ENCODE measurements around the gene NHP2.

The NHP2 gene

DNA sequence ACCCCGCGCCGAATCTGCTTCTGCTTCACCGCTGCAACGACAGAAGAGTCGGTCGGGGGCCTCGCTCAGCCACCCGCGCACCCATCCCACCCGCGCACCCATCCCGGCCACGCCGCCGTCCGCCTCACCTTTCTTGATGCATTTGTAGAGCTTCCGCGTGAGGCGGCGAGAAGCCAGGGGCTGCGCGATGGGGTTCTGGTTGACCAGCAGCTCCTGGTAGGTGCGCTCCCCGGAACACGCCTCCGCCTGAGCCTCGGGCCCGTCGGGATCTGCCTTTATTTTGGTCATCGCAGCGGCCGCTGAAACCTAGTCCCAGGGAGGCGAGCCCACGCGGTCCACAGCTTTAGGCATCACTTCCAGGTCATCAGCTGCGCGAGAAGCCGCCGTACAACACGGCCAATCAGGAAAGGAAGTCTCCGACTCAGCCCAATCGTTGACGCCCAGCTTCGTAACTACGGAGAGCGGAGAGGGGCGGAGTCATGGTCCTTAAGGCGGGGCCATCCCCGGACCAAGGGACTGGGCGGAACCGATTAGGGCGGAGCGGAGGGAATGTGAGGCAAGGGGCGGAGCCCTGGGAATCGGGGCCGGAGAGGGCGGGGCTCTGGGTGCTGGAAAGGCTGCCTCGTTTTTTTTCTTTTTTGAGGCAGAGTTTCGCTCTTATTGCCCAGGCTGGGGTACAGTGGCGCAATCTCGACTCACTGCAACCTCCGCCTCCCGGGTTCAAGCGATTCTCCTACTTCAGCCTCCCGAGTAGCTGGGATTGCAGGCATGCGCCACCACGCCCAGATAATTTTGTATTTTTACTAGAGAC lies at the start of gene NHP2:
NHP2 (minus strand) TSS at position 356 of the 811 bp plus-strand sequence; CDS start at position 288, 68 bp downstream.
- Histone ChIP-seq H3K27ac (ENCODE audit: low read length) (peak within 1 kb of the TSS; percentile 30; the same call in 1 of the 2 replicates), H3K36me3 (replicated peaks; ENCODE audit: low read depth, low read length) (peaks cover 30% of the 10 kb centered on the region), H2AFZ (ENCODE audit: low read depth, low read length) (peak within 1 kb of the TSS; percentile 71; the same call in 1 of the 2 replicates)

DNA sequence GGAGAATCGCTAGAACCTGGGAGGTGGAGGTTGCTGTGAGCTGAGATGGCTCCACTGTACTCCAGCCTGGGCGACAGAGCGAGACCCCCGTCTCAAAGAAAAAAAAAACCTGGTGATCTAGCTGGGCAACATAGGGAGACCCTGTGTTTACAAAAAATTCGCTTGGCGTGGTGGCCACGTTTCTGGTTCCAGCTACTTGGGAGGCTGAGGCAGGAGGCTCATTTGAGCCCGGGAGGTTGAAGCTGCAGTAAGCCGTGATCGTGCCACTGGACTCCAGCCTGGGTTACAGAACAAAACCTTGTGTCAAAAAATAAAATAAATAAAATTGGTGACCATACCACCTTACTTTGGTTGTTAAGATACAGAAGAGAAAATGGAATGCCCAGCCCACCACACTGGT lies 48.9 kb upstream of the NHP2 start:
- Histone ChIP-seq H3K27me3 (ENCODE audit: low read depth, low read length) (no peaks in the 10 kb centered on the region), H3K79me2 (ENCODE audit: low read length) (peaks cover 46% of the 10 kb centered on the region), H4K20me1 (ENCODE audit: insufficient read depth, low read length) (peaks cover 23% of the 10 kb centered on the region), H2AFZ (ENCODE audit: low read depth, low read length) (no peak overlapping the region), H3K9ac (ENCODE audit: low read length) (no peak overlapping the region), H3K4me3 (ENCODE audit: low read length) (no peak overlapping the region), H3K27ac (ENCODE audit: low read length) (no peak overlapping the region), H3K4me1 (ENCODE audit: low read length) (peaks cover 15% of the 10 kb centered on the region), H3K9me3 (ENCODE audit: insufficient read depth, low read length) (no peaks in the 10 kb centered on the region), H3K4me2 (ENCODE audit: low read length) (no peak overlapping the region), H3K36me3 (replicated peaks; ENCODE audit: low read depth, low read length) (peaks cover 23% of the 10 kb centered on the region)
- TF ChIP-seq, protein P1, sequence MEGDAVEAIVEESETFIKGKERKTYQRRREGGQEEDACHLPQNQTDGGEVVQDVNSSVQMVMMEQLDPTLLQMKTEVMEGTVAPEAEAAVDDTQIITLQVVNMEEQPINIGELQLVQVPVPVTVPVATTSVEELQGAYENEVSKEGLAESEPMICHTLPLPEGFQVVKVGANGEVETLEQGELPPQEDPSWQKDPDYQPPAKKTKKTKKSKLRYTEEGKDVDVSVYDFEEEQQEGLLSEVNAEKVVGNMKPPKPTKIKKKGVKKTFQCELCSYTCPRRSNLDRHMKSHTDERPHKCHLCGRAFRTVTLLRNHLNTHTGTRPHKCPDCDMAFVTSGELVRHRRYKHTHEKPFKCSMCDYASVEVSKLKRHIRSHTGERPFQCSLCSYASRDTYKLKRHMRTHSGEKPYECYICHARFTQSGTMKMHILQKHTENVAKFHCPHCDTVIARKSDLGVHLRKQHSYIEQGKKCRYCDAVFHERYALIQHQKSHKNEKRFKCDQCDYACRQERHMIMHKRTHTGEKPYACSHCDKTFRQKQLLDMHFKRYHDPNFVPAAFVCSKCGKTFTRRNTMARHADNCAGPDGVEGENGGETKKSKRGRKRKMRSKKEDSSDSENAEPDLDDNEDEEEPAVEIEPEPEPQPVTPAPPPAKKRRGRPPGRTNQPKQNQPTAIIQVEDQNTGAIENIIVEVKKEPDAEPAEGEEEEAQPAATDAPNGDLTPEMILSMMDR (IDR thresholded peaks at IDR 0.05; ENCODE audit: low read depth, low read length), result no peak
- no peak for TF ChIP-seq EZH2phosphoT487 (IDR thresholded peaks at IDR 0.05; ENCODE audit: low read depth)

More for the DNA sequence above, at the start of gene NHP2:
- Histone ChIP-seq H3K4me3 (ENCODE audit: low read length) (peak within 1 kb of the TSS; percentile 91), H3K9ac (ENCODE audit: low read length) (peak within 1 kb of the TSS; percentile 82), H4K20me1 (ENCODE audit: insufficient read depth, low read length) (no peaks in the 10 kb centered on the region), H3K27me3 (ENCODE audit: low read depth, low read length) (no peaks in the 10 kb centered on the region), H3K4me1 (ENCODE audit: low read length) (peaks cover 9% of the 10 kb centered on the region), H3K4me2 (ENCODE audit: low read length) (peak within 1 kb of the TSS; percentile 88), H3K9me3 (ENCODE audit: insufficient read depth, low read length) (no peaks in the 10 kb centered on the region), H3K79me2 (ENCODE audit: low read length) (peaks cover 24% of the 10 kb centered on the region)
- TF ChIP-seq, protein P1 (IDR thresholded peaks at IDR 0.05; ENCODE audit: low read depth, low read length), result no peak
- no peak for TF ChIP-seq EZH2phosphoT487 (IDR thresholded peaks at IDR 0.05; ENCODE audit: low read depth)

DNA sequence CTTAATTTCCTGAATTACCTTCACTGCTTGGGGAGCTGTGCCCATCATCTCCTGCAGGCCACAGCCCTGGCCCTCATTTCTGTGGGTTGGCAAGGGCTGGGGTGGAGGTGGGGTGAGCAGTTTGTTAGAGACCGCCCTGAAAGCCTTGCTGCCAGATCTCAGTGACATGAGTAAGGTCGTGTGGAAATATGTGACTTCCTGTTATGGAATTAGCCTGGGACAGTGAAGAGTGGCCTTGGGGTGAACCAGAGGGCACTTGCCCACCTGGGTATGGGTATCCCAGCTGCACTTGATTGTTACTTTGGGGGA lies 48.2 kb upstream of the NHP2 start:
- TF ChIP-seq EZH2phosphoT487 (IDR thresholded peaks at IDR 0.05; ENCODE audit: low read depth), result no peak
- TF ChIP-seq, protein P1 (IDR thresholded peaks at IDR 0.05; ENCODE audit: low read depth, low read length), result no peak
- H3K27me3 ChIP-seq (ENCODE audit: low read depth, low read length), result no peaks in the 10 kb centered on the region
- no peak overlapping the region for H3K4me3 ChIP-seq (ENCODE audit: low read length)
- no peaks in the 10 kb centered on the region for H3K9me3 ChIP-seq (ENCODE audit: insufficient read depth, low read length)
- peaks cover 16% of the 10 kb centered on the region for H3K36me3 ChIP-seq (replicated peaks; ENCODE audit: low read depth, low read length)
- H4K20me1 ChIP-seq (ENCODE audit: insufficient read depth, low read length), result peaks cover 16% of the 10 kb centered on the region
- H3K4me2 ChIP-seq (ENCODE audit: low read length), result no peak overlapping the region
- peaks cover 12% of the 10 kb centered on the region for H3K4me1 ChIP-seq (ENCODE audit: low read length)
- H3K9ac ChIP-seq (ENCODE audit: low read length), result no peak overlapping the region
- no peak overlapping the region for H3K27ac ChIP-seq (ENCODE audit: low read length)
- H3K79me2 ChIP-seq (ENCODE audit: low read length), result peaks cover 39% of the 10 kb centered on the region
- no peak overlapping the region for H2AFZ ChIP-seq (ENCODE audit: low read depth, low read length)

DNA sequence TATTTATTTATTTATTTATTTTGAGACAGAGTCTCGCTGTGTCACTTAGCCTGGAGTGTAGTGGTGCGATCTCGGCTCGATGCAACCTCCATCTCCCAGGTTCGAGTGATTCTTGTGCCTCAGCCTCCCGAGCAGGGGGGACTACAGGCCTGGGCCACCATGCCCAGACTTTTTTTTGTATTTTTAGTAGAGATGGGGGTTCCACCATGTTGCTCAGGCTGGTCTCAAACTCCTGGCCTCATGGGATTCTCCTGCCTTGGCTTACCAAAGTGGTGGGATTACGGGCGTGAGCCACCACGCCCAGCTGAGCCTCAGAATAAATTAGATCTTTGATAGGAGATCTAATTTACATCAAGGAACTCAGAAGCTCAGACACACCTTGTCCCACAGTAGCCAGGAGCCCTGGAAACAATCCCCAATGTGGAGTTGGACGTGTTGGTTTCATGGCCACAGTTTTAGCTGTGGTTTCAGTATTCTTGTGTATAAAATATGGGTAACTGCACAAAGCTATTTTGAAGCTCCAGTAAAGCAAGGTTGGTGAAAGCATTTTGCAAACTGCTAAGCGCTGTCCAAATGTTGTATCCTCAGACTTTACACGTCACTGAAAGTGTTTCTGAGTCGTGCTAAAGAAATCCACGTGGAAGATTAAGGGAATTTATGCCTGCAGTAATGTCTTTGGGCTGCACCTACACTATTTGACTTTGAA lies 47.7 kb upstream of the NHP2 start:
- peaks cover 34% of the 10 kb centered on the region for H3K79me2 ChIP-seq (ENCODE audit: low read length)
- no peak overlapping the region for H3K9ac ChIP-seq (ENCODE audit: low read length)
- peaks cover 11% of the 10 kb centered on the region for H3K36me3 ChIP-seq (replicated peaks; ENCODE audit: low read depth, low read length)
- H3K27ac ChIP-seq (ENCODE audit: low read length), result no peak overlapping the region
- H4K20me1 ChIP-seq (ENCODE audit: insufficient read depth, low read length), result peaks cover 11% of the 10 kb centered on the region
- H3K9me3 ChIP-seq (ENCODE audit: insufficient read depth, low read length), result no peaks in the 10 kb centered on the region
- H3K4me2 ChIP-seq (ENCODE audit: low read length), result no peak overlapping the region
- H2AFZ ChIP-seq (ENCODE audit: low read depth, low read length), result no peak overlapping the region
- no peak for TF ChIP-seq EZH2phosphoT487 (IDR thresholded peaks at IDR 0.05; ENCODE audit: low read depth)
- TF ChIP-seq, protein P1 (IDR thresholded peaks at IDR 0.05; ENCODE audit: low read depth, low read length), result no peak
- H3K4me1 ChIP-seq (ENCODE audit: low read length), result peaks cover 7% of the 10 kb centered on the region
- no peaks in the 10 kb centered on the region for H3K27me3 ChIP-seq (ENCODE audit: low read depth, low read length)
- H3K4me3 ChIP-seq (ENCODE audit: low read length), result no peak overlapping the region
